HepG2 (cell line): Measurements from ENCODE around the gene ENPP7. TPM values are rescaled to one million over a fixed set of nuclear protein-coding genes. Genes with fewer than 3 reads are reported as not detected.
A peak's percentile ranks its signal among the peaks of the same experiment; 100 is the strongest.

Source experiments
- BRD4 ChIP-seq: sonication (generic); formaldehyde crosslinking; IDR thresholded peaks from 2 replicates; pipeline ENCODE4 v1.4.0; 2020; ENCODE audit warnings: missing genetic modification reagents
- CREM ChIP-seq, 2 experiments: sonication (generic) in 1 of 2; formaldehyde crosslinking in 1 of 2; IDR thresholded peaks; 2 replicates each; pipeline versions ENCODE4 v1.4.0 to v1.6.1; 2016 to 2020; ENCODE audit warnings: antibody characterized with exemption in 1 of 2, mild to moderate bottlenecking in 1 of 2, missing genetic modification reagents in 1 of 2
- DNMT3B ChIP-seq: conservative IDR thresholded peaks from 2 replicates; pipeline ENCODE4 v1.6.1; 2016; ENCODE audit warnings: missing biosample characterization, control low read depth
- FOXC1 ChIP-seq: sonication (generic); formaldehyde crosslinking; IDR thresholded peaks from 2 replicates; pipeline ENCODE4 v1.8.0; 2022; ENCODE audit warnings: mild to moderate bottlenecking, missing genetic modification reagents, borderline replicate concordance
- IKZF4 ChIP-seq: sonication (generic); formaldehyde crosslinking; IDR thresholded peaks from 2 replicates; pipeline ENCODE4 v1.5.1; 2020; ENCODE audit warnings: borderline replicate concordance, mild to moderate bottlenecking, low read depth, missing genetic modification reagents; ENCODE audit errors: not compliant biosample characterization
- KDM3A ChIP-seq: IDR thresholded peaks from 2 replicates; pipeline ENCODE4 v1.6.1; 2018; ENCODE audit warnings: low read depth, missing compliant biosample characterization
- NPAS2 ChIP-seq: sonication (generic); formaldehyde crosslinking; IDR thresholded peaks from 2 replicates; pipeline ENCODE4 v1.8.0; 2022; ENCODE audit warnings: mild to moderate bottlenecking, missing genetic modification reagents, borderline replicate concordance
- PAWR ChIP-seq: sonication (generic); formaldehyde crosslinking; IDR thresholded peaks from 2 replicates; pipeline ENCODE4 v1.4.0; 2020; ENCODE audit warnings: missing genetic modification reagents, mild to moderate bottlenecking, borderline replicate concordance
- PAX8 ChIP-seq: sonication (generic); formaldehyde crosslinking; IDR thresholded peaks from 2 replicates; pipeline ENCODE4 v1.8.0; 2022; ENCODE audit warnings: mild to moderate bottlenecking, missing genetic modification reagents, borderline replicate concordance
- POGZ ChIP-seq: sonication (generic); formaldehyde crosslinking; IDR thresholded peaks from 2 replicates; pipeline ENCODE4 v1.4.0; 2020; ENCODE audit warnings: mild to moderate bottlenecking, missing genetic modification reagents
- SIN3A ChIP-seq: IDR thresholded peaks from 2 replicates; pipeline ENCODE4 v1.6.1; 2011; ENCODE audit warnings: low read depth, mild to moderate bottlenecking, control low read depth, low read length, borderline replicate concordance
- ZIK1 ChIP-seq: sonication (generic); formaldehyde crosslinking; IDR thresholded peaks from 2 replicates; pipeline ENCODE4 v1.5.0; 2020; ENCODE audit warnings: mild to moderate bottlenecking, low read depth, missing genetic modification reagents, borderline replicate concordance
- ZNF282 ChIP-seq: fragments of 450-650 bp; IDR thresholded peaks from 2 replicates; pipeline ENCODE4 v1.6.1; 2018; ENCODE audit not compliant: partially characterized antibody
- ZNF432 ChIP-seq: sonication (generic); formaldehyde crosslinking; IDR thresholded peaks from 2 replicates; pipeline ENCODE4 v1.5.0; 2020; ENCODE audit warnings: missing genetic modification reagents, mild to moderate bottlenecking, borderline replicate concordance
- ZNF546 ChIP-seq: sonication (generic); formaldehyde crosslinking; conservative IDR thresholded peaks from 2 replicates; pipeline ENCODE4 v1.8.1; 2023; ENCODE audit warnings: mild to moderate bottlenecking, missing genetic modification reagents
- ZNF775 ChIP-seq: sonication (generic); formaldehyde crosslinking; IDR thresholded peaks from 2 replicates; pipeline ENCODE4 v1.4.0; 2020; ENCODE audit warnings: missing genetic modification reagents, mild to moderate bottlenecking, moderate library complexity, borderline replicate concordance
- ZNF781 ChIP-seq: sonication (generic); formaldehyde crosslinking; IDR thresholded peaks from 2 replicates; pipeline ENCODE4 v1.5.1; 2020; ENCODE audit warnings: borderline replicate concordance, mild to moderate bottlenecking, missing genetic modification reagents; ENCODE audit errors: not compliant biosample characterization
- polyA plus RNA-seq, 8 experiments: library from polyadenylated mRNA; depleted of rRNA in 3 of 8; stranded (reverse) in 7 of 8; unstranded in 1 of 8; fragments of >200 nt; fragmentation: Illumina TruSeq in 4 of 8; extraction: Trizol in 4 of 8; gene quantifications; 2 replicates each; pipeline versions ENCODE4 v1.2.1 to v1.2.3, GENCODE V29; 2011 to 2016; ENCODE audit warnings: low read depth in 4 of 8, missing spikeins in 1 of 8, mixed read lengths in 1 of 8; ENCODE audit not compliant: insufficient read depth in 1 of 8
- total RNA-seq, 5 experiments: library from RNA; depleted of rRNA; stranded (reverse); fragments of >200 nt; fragmentation: Illumina TruSeq; extraction: Trizol; gene quantifications; 2 replicates each; pipeline ENCODE4 v1.2.3, GENCODE V29; 2016; ENCODE audit warnings: low read depth in 1 of 5
- TF ChIP-seq, protein P1 (sequence below): IDR thresholded peaks from 2 replicates; pipeline ENCODE4 v1.6.1; 2016; ENCODE audit warnings: missing compliant biosample characterization, missing genetic modification reagents, borderline replicate concordance
- TF ChIP-seq, protein P2 (sequence below): IDR thresholded peaks from 2 replicates; pipeline ENCODE4 v1.6.1; 2016; ENCODE audit warnings: missing genetic modification reagents, missing compliant biosample characterization
- TF ChIP-seq, protein P3 (sequence below): sonication (generic); formaldehyde crosslinking; conservative IDR thresholded peaks from 2 replicates; pipeline ENCODE4 v1.4.0; 2020; ENCODE audit warnings: mild to moderate bottlenecking, missing genetic modification reagents, moderate library complexity

The ENPP7 gene
- total and polyA plus RNA-seq, 2 of the 13 experiments (the other 11 are each of a cell fraction or from before 2014, with no cell fraction given), result 1.1 to 2.2 TPM

DNA sequence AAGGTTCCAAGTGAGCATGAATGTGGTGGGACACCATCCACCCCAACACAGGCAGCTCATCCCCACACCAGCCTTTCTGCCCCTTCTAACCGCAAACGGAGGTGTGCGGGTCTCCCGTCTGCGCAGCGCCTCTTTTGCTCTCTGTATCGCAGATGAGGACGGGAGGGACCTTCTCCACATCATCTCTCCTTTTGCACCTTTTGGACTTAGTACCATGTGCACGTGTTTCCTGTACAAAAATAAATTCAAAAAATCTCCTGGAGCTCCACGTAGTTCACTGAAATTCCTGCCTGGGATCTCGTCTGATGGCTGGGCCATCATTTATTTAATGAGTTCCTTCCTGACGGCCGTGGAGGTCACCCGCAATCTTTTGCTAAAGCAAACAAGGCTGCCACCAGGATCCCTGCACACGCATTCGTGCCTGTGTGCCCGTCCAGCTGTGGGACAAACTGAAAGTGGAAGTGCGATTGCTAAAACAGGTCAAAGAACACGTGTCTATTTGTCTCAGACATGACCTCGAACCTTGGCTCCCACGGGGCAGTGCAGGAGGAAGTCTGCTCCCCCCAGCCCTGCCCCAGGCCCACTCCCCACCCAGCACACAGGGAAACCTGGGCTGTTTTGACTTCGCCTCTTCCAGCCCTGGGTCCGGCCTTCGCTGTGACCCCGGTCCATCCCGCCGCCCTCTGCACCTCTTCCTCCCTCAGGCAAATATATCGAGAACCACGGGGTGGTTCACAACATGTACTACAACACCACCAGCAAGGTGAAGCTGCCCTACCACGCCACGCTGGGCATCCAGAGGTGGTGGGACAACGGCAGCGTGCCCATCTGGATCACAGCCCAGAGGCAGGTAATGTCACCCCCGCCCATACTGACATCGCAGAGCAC, 2.3 kb downstream of the ENPP7 start (continued):
- TF ChIP-seq, protein P1, sequence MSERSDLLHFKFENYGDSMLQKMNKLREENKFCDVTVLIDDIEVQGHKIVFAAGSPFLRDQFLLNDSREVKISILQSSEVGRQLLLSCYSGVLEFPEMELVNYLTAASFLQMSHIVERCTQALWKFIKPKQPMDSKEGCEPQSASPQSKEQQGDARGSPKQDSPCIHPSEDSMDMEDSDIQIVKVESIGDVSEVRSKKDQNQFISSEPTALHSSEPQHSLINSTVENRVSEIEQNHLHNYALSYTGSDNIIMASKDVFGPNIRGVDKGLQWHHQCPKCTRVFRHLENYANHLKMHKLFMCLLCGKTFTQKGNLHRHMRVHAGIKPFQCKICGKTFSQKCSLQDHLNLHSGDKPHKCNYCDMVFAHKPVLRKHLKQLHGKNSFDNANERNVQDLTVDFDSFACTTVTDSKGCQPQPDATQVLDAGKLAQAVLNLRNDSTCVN (CRISPR knock-in tag), result no peak
- TF ChIP-seq BRD4 (CRISPR knock-in tag), result no peak; the same call in 1 of the 2 replicates
- no peak for TF ChIP-seq ZIK1 (CRISPR knock-in tag)
- TF ChIP-seq ZNF781 (CRISPR knock-in tag), result peak; percentile 17
- TF ChIP-seq SIN3A, result no peak
- no peak for TF ChIP-seq IKZF4 (CRISPR knock-in tag)
- 0 out of 2 replicates have a peak, but pooled peaks have one; percentile 66 for TF ChIP-seq KDM3A (CRISPR knock-in tag)
- no peak for TF ChIP-seq ZNF432 (CRISPR knock-in tag)
- peak; percentile 28; the same call in 1 of the 2 replicates for TF ChIP-seq CREM (IDR thresholded peaks at IDR 0.05)
- no peak for TF ChIP-seq CREM (CRISPR knock-in tag; IDR thresholded peaks at IDR 0.05)
- TF ChIP-seq ZNF775, result no peak
- TF ChIP-seq, protein P2, sequence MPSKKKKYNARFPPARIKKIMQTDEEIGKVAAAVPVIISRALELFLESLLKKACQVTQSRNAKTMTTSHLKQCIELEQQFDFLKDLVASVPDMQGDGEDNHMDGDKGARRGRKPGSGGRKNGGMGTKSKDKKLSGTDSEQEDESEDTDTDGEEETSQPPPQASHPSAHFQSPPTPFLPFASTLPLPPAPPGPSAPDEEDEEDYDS (CRISPR knock-in tag), result 0 out of 2 replicates have a peak, but pooled peaks have one; percentile 24
- no peak for TF ChIP-seq FOXC1 (CRISPR knock-in tag)
- TF ChIP-seq NPAS2 (CRISPR knock-in tag), result no peak
- TF ChIP-seq ZNF282, result no peak
- TF ChIP-seq DNMT3B (CRISPR knock-in tag), result no peak
- peak; percentile 26 for TF ChIP-seq POGZ (CRISPR knock-in tag)
- no peak for TF ChIP-seq PAX8 (CRISPR knock-in tag)
- TF ChIP-seq ZNF546 (CRISPR knock-in tag), result no peak
- TF ChIP-seq, protein P3, sequence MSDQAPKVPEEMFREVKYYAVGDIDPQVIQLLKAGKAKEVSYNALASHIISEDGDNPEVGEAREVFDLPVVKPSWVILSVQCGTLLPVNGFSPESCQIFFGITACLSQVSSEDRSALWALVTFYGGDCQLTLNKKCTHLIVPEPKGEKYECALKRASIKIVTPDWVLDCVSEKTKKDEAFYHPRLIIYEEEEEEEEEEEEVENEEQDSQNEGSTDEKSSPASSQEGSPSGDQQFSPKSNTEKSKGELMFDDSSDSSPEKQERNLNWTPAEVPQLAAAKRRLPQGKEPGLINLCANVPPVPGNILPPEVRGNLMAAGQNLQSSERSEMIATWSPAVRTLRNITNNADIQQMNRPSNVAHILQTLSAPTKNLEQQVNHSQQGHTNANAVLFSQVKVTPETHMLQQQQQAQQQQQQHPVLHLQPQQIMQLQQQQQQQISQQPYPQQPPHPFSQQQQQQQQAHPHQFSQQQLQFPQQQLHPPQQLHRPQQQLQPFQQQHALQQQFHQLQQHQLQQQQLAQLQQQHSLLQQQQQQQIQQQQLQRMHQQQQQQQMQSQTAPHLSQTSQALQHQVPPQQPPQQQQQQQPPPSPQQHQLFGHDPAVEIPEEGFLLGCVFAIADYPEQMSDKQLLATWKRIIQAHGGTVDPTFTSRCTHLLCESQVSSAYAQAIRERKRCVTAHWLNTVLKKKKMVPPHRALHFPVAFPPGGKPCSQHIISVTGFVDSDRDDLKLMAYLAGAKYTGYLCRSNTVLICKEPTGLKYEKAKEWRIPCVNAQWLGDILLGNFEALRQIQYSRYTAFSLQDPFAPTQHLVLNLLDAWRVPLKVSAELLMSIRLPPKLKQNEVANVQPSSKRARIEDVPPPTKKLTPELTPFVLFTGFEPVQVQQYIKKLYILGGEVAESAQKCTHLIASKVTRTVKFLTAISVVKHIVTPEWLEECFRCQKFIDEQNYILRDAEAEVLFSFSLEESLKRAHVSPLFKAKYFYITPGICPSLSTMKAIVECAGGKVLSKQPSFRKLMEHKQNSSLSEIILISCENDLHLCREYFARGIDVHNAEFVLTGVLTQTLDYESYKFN (CRISPR knock-in tag), result peak; percentile 80
- TF ChIP-seq PAWR (CRISPR knock-in tag), result no peak
- TF ChIP-seq, all 625 proteins: peak for 197
